ENCODE results near the gene IL27RA.

DNA sequence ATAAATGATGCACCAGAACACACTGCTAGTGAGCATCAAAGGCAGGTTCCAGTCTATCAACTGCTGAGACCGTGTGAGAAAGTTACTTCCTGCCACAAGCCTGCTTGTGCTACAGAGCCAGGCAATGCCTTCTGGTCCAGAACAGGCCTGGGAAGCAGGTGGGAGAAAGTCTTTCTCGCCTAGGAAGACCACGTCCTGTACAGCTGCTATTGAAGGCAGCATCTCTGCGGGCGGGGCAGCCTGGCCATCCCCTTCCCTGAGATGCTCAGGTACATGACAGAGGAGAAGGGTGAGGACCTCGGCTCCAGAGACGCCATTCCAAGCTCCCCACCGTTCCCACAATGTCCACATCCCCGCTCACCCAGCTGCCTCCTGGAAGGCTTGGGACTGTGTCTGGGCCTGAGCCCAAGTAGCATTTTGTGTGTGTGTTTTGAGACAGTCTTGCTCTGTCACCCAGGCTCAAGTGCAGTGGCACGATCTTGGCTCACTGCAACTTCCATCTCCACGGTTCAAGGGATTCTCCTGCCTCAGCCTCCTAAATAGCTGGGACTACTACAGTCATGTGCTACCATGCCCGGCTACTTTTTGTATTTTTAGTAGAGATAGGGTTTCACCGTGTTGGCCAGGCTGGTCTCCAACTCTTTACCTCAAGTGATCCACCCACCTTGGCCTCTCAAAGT is 28.9 kb upstream of the IL27RA start:
- TF ChIP-seq CTCF (IDR thresholded peaks at IDR 0.05; ENCODE audit: low read depth, low read length, missing input control) = no peak
- TF ChIP-seq RAD21 (IDR thresholded peaks at IDR 0.05) = no peak

Measured in liver (tissue), 3 donors.